ENCODE measurements around the gene KDM2A.
"Not testable (repeated sequence)": the region's sequence is repeated elsewhere in the genome, so short reads cannot be mapped to it uniquely, and the experiment has no call there.

KDM2A gene

DNA sequence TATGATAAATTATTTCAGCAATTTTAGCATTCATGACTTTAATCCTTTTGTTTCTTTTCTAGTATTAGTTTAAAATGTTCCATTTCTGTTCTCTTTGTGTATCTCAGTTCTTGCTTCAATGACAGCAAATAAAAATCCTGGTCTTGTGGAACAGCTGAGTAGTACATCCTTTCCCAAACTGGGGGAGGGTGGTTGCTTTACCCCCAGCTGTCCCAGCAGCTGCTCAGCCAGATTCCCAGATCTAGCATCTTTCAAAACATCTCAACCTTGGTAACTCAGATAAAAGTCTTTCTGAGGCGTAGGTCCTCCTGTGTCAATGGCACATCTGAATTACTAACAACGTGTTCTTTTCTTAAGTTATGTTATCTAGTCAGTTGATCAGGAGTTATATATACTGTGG is 75.0 kb downstream of the KDM2A start:
- TF ChIP-seq POLR2A (IDR thresholded peaks at IDR 0.05; ENCODE audit: extremely low read depth, insufficient read length) = no peak
- TF ChIP-seq CTCF (IDR thresholded peaks at IDR 0.05; ENCODE audit: low read depth, low read length) = no peak
- DNase-seq (ENCODE audit: low read depth) = no peak
- H3K4me3 ChIP-seq (ENCODE audit: low read depth, low read length) = no peak overlapping the region

DNA sequence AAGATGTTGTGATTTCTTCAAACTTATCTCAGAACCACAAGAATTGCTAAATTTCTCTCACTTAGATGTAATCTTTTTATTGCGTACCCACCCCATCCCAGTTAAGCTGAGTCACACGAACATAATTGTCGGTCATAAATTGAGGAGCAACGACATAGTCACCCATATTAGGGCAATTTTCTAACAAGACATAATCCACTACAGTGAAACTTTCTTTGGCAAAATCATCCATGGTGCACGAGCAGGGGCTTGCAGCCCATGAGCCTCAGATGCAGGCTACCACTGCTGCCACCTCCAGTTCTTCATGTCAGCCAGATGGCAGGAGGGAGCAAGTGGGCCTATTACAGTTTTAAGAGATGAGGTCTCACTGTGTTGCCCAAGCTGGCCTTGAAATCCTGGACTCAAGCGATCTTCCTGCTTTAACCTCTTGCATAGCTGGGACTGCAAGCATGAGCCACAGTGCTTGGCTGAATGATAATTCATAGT is 77.0 kb downstream of the KDM2A start:
- TF ChIP-seq MYC (IDR thresholded peaks at IDR 0.05; ENCODE audit: low read depth, low read length) = no peak
- TF ChIP-seq POLR2A (IDR thresholded peaks at IDR 0.05; ENCODE audit: extremely low read depth, insufficient read length) = no peak
- TF ChIP-seq CTCF (IDR thresholded peaks at IDR 0.05; ENCODE audit: low read depth, low read length) = peak; percentile 11
- peak; percentile 55 for TF ChIP-seq MAX (IDR thresholded peaks at IDR 0.05; ENCODE audit: low read depth, low read length)
- DNase-seq (ENCODE audit: low read depth) = peak; percentile 93
- H3K4me3 ChIP-seq (ENCODE audit: low read depth, low read length) = no peak overlapping the region

GRCh38 chr11:67197606-67198005 is 78.5 kb downstream of the KDM2A start:
- TF ChIP-seq POLR2A (IDR thresholded peaks at IDR 0.05; ENCODE audit: extremely low read depth, insufficient read length) (no peak), CTCF (IDR thresholded peaks at IDR 0.05; ENCODE audit: low read depth, low read length) (no peak), MAX (IDR thresholded peaks at IDR 0.05; ENCODE audit: low read depth, low read length) (no peak), MYC (IDR thresholded peaks at IDR 0.05; ENCODE audit: low read depth, low read length) (no peak)
- H3K4me3 ChIP-seq (ENCODE audit: low read depth, low read length) = no peak overlapping the region
- DNase-seq (ENCODE audit: low read depth) = no peak

- not testable (repeated sequence) for DNase-seq (ENCODE audit: low read depth); H3K4me3 ChIP-seq (ENCODE audit: low read depth, low read length)
Observed at GRCh38 chr11:67198781-67199180, 79.7 kb downstream of the KDM2A start.

DNA sequence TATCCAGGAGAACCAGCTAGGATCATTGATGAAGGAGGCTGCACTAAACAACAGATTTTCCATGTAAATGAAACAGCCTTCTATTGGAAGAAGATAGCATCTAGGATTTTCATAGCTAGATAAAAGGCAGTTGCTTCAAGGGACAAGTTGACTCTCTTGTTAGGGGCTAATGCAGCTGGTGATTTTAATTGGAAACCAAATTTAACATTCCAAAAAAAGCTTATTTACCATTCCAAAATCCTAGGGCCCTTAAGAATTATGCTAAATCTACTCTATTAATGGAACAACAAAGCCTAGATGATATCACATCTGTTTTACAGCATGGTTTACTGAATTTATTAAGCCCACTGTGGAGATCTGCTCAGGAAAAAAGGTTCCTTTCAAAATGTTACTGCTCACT is 80.7 kb downstream of the KDM2A start:
- H3K4me3 ChIP-seq (ENCODE audit: low read depth, low read length) = no peak overlapping the region
- no peak for TF ChIP-seq MYC (IDR thresholded peaks at IDR 0.05; ENCODE audit: low read depth, low read length)
- no peak for DNase-seq (ENCODE audit: low read depth)

GRCh38 chr11:67202028-67202427 is 83.0 kb downstream of the KDM2A start:
- no peak for TF ChIP-seq MAX (IDR thresholded peaks at IDR 0.05; ENCODE audit: low read depth, low read length)
- TF ChIP-seq CTCF (IDR thresholded peaks at IDR 0.05; ENCODE audit: low read depth, low read length) = no peak
- TF ChIP-seq POLR2A (IDR thresholded peaks at IDR 0.05; ENCODE audit: extremely low read depth, insufficient read length) = no peak
- TF ChIP-seq MYC (IDR thresholded peaks at IDR 0.05; ENCODE audit: low read depth, low read length) = no peak
- no peak overlapping the region for H3K4me3 ChIP-seq (ENCODE audit: low read depth, low read length)
- no peak for DNase-seq (ENCODE audit: low read depth)

DNA sequence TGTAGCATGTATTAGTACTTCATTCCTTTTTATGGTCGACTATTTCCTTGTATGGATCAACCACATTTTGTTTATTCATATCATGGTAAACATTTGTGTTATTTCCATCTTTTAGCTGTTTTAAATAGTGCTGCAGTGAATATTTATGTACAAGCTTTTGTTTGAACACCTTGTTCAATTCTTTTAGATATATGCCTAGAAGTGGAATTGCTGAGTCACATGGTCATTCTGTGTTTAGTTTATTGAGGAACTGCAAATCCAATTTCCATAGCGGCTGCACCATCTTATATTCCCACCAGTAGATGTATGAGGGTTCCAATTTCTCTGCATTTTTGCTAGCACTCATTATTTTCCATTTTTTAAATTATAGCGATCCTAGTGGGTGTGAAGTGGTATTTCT is 85.8 kb downstream of the KDM2A start:
- no peak for DNase-seq (ENCODE audit: low read depth)
- H3K4me3 ChIP-seq (ENCODE audit: low read depth, low read length) = no peak overlapping the region
- TF ChIP-seq MYC (IDR thresholded peaks at IDR 0.05; ENCODE audit: low read depth, low read length) = no peak
- TF ChIP-seq POLR2A (IDR thresholded peaks at IDR 0.05; ENCODE audit: extremely low read depth, insufficient read length) = no peak
- TF ChIP-seq MAX (IDR thresholded peaks at IDR 0.05; ENCODE audit: low read depth, low read length) = no peak
- TF ChIP-seq CTCF (IDR thresholded peaks at IDR 0.05; ENCODE audit: low read depth, low read length) = no peak

DNA sequence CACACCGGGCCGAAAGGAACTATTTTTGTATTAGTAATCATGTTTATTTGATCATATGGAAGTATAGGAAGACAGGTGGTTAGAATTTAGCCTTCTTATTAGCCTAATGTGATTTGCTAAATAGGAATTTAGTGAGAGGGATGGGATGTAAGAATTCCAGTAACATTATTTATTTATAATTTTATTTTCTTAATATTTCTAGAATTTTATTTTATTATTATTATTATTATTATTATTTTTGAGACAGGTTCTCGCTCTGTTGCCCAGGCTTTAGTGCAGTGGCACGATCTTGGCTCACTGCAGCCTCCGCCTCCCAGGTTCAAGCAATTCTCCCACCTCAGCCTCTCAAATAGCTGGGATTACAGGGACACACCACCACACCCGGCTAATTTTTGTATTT is 90.2 kb downstream of the KDM2A start:
- DNase-seq (ENCODE audit: low read depth); H3K4me3 ChIP-seq (ENCODE audit: low read depth, low read length): not testable (repeated sequence)

Measured in NB4 (cell line).